ENCODE results near the gene HIGD1C. TPM values are rescaled to one million over a fixed set of nuclear protein-coding genes. Genes with fewer than 3 reads are reported as not detected.

Gene HIGD1C
- total RNA-seq, 4 donors from 2014 or later: not detected

DNA sequence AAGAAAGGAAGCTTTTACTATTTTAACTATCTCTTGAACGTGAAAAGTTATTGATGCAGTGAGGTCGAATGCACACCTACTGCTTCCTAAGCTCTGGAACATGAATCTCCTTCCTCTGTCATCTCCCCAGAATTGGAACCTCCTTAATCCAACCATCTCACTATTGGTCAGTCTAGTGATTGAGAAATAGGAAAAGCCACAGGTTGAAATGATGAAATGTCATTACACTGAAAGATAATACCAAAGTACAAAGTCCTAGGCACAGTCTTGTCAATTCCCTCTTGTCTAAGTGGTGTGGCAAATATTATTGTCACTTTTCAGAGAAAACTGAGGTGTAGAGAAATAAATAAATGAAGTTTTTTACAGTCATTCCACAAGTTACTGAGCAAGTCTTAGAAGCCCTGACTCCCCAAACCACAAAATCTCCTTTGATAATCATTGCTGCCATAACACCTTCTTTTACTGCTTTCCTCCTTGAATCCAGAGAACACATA, 19.5 kb upstream of the HIGD1C start:
- intact Hi-C loops (cut with DNase I): no loop called here
- no peaks in the 10 kb centered on the region for H3K9me3 ChIP-seq
- H3K36me3 ChIP-seq: peaks cover 9 to 23% of the 10 kb centered on the region in 2 donors
- no peak for DNase-seq
- H3K27me3 ChIP-seq: no peaks in the 10 kb centered on the region
- H3K27ac ChIP-seq: peak overlapping the region; percentile 95 to 98 (median 96)
- peaks cover 78% of the 10 kb centered on the region in 2 donors for H3K4me1 ChIP-seq
- WGBS, 2 donors: 18 to 30% methylated on average over 2 of the region's 2 CpGs
- TF ChIP-seq, protein P1, sequence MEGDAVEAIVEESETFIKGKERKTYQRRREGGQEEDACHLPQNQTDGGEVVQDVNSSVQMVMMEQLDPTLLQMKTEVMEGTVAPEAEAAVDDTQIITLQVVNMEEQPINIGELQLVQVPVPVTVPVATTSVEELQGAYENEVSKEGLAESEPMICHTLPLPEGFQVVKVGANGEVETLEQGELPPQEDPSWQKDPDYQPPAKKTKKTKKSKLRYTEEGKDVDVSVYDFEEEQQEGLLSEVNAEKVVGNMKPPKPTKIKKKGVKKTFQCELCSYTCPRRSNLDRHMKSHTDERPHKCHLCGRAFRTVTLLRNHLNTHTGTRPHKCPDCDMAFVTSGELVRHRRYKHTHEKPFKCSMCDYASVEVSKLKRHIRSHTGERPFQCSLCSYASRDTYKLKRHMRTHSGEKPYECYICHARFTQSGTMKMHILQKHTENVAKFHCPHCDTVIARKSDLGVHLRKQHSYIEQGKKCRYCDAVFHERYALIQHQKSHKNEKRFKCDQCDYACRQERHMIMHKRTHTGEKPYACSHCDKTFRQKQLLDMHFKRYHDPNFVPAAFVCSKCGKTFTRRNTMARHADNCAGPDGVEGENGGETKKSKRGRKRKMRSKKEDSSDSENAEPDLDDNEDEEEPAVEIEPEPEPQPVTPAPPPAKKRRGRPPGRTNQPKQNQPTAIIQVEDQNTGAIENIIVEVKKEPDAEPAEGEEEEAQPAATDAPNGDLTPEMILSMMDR (IDR thresholded peaks at IDR 0.05): no peak
- peak in 1 of 2 donors; percentile 50 for TF ChIP-seq POLR2A (IDR thresholded peaks at IDR 0.05)
- H3K4me3 ChIP-seq (replicated peaks in 1 of 3): no peak overlapping the region

DNA sequence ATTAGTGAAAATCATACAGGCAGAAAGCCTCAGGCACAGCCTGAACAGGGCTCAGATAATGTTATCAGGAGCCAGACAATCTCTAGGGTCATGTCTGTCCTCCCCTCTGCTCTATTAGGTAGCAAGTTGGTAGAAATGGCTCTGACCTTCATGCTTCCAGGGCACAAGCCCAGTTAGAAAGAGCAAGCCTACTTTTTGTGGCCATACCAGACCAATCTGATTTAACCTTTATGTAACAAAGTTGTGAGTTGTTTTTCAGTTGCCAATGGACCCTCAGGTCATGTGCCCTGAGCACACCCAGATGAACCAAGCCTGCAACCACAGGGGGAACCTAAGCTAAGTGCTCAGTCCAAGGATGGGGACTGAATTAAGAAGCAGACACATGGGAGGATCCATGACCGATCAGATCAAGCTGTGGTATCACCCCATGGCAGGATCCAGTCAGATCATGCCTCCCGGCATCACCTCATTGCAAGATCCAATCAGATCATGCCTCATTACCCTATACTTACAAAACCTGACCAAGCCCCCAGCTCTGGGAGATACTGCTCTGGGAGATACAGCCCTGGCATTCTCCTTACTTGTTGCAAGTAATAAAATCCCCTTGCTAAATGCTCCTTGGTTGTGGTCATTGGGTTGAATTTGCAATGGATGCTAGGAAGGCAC, 18.8 kb upstream of the HIGD1C start:
- Histone ChIP-seq H3K9me3 (no peaks in the 10 kb centered on the region), H3K27me3 (no peaks in the 10 kb centered on the region), H3K4me3 (replicated peaks in 1 of 3) (no peak overlapping the region), H3K36me3 (peaks cover 9 to 17% of the 10 kb centered on the region in 2 donors), H3K4me1 (peaks cover 78 to 79% of the 10 kb centered on the region in 2 donors), H3K27ac (peak overlapping the region; percentile 95 to 98 (median 96))
- TF ChIP-seq, protein P1 (IDR thresholded peaks at IDR 0.05): no peak
- TF ChIP-seq POLR2A (IDR thresholded peaks at IDR 0.05): no peak
- intact Hi-C loops (cut with DNase I): no loop called here
- 100% methylated on average over 2 of the region's 2 CpGs; no CpG with 5 or more reads in 1 of the 2 donors for WGBS, 2 donors
- DNase-seq: no peak

DNA sequence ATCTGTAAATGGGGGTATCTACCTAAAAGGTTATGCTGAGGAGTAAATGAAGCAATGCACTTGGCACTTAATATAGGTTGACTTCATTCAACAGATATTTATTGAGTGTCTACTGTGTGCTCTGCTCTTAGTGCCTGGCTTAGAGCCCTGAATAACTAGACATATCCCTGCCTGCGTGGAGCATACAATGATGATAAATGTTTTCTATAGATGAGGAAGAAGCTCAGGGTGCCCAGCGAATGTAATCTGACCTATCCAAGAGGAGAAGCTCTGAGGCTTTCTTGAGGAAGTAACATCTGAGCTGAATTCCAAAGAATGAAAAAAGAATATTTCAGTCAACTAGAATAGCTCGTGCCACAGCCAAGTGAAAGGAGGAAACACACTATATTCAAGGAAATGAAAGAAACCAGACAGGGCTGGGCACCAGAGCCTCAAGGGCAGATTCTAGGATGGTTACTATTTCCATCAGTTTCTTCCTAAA, 17.9 kb upstream of the HIGD1C start:
- peaks cover 78 to 84% of the 10 kb centered on the region in 2 donors for H3K4me1 ChIP-seq
- H3K9me3 ChIP-seq: no peaks in the 10 kb centered on the region
- DNase-seq: no peak
- H3K4me3 ChIP-seq (replicated peaks in 1 of 3): no peak overlapping the region
- no peaks in the 10 kb centered on the region for H3K27me3 ChIP-seq
- TF ChIP-seq, protein P1 (IDR thresholded peaks at IDR 0.05): no peak
- no peak for TF ChIP-seq POLR2A (IDR thresholded peaks at IDR 0.05)
- intact Hi-C loops (cut with DNase I): no loop called here
- 61 to 62% methylated on average over 3 of the region's 3 CpGs for WGBS, 2 donors
- H3K27ac ChIP-seq: peak overlapping the region; percentile 95 to 98 (median 96)
- H3K36me3 ChIP-seq: peaks cover 9 to 17% of the 10 kb centered on the region in 2 donors

DNA sequence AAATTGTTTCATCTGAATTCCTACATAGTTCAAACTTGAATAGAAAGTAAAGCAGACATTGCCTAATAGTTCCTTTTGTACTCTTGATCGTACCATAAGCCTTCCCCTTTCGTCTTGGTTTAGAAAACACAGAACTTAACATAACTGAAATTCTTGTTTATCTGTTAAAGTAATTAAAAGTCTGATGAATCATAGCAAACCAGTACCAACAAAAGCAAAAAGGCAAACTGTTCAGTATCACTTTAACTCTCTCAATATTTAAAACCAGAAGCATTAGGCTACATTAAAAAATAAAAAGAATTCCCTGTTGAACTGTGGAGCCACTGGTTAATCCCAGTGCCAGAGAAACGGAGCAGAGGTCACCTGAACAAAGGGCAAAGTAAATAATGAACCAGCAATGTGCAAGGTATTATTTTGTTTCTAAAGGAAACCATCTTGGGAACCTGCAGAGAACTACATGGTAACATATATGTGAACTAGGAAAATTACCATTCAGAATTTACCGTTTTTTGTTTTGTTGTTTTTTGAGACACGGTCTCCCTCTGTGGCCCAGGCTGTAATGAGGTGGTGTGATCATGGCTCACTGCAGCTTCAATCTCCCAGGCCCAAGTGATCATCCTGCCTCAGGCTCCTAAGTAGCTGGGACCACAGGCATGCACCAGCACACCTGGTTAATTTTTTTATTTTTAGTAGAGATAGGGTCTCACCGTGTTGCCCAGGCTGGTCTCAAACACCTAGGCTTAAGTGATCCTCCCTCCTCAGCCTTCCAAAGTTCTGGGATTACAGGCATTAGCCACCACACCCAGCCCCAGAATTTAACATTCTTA, 17.1 kb upstream of the HIGD1C start:
- peaks cover 8 to 10% of the 10 kb centered on the region in 2 donors for H3K36me3 ChIP-seq
- H3K27ac ChIP-seq: peak overlapping the region; percentile 95 to 98 (median 96)
- H3K4me1 ChIP-seq: peaks cover 77 to 84% of the 10 kb centered on the region in 2 donors
- no peaks in the 10 kb centered on the region for H3K9me3 ChIP-seq
- intact Hi-C loops (cut with DNase I): no loop called here
- DNase-seq: no peak
- no peak overlapping the region for H3K4me3 ChIP-seq (replicated peaks in 1 of 3)
- H3K27me3 ChIP-seq: no peaks in the 10 kb centered on the region
- WGBS, 2 donors: 35 to 41% methylated on average over 6 of the region's 6 CpGs
- TF ChIP-seq POLR2A (IDR thresholded peaks at IDR 0.05): peak in 1 of 2 donors; percentile 31
- TF ChIP-seq, protein P1 (IDR thresholded peaks at IDR 0.05): no peak

Data from thyroid gland (tissue), 4 donors.